AG04450 (cell line): ENCODE data around the gene CSF3R. TPM values are rescaled to one million over a fixed set of nuclear protein-coding genes. Genes with fewer than 3 reads are reported as not detected.

Source experiments
- CTCF ChIA-PET: fragments of 300-600, 350-600 bp; formaldehyde crosslinking; extraction: SDS; loops from one replicate; lab custom pipeline; 2022; ENCODE audit warnings: antibody characterized with exemption, inconsistent platforms; lab: Charles Lee
- POLR2A ChIA-PET: fragments of 350-600 bp; formaldehyde crosslinking; extraction: SDS; loops from one replicate; lab custom pipeline; 2021; ENCODE audit warnings: antibody characterized with exemption, inconsistent platforms; lab: Yijun Ruan, JAX
- DNase-seq: peaks from one replicate; pipeline ENCODE4 v3.0.0-alpha.2; 2011; ENCODE audit warnings: low read depth, low spot score
- H3K27ac ChIP-seq: one replicate; pipeline ENCODE4 v1.5.1; 2012; ENCODE audit warnings: low read depth, low read length, control low read depth
- H3K27me3 ChIP-seq: one replicate; pipeline ENCODE4 v1.6.0; 2012; ENCODE audit warnings: low read length; ENCODE audit not compliant: control insufficient read depth, insufficient read depth
- H3K4me3 ChIP-seq: 2 replicates; pipeline ENCODE4 v1.5.1; 2011; ENCODE audit warnings: mild to moderate bottlenecking, low read depth, low read length, control low read depth
- H3K9me3 ChIP-seq: 2 replicates; pipeline ENCODE4 v1.5.1; 2012; ENCODE audit warnings: low read length; ENCODE audit not compliant: control insufficient read depth, insufficient read depth
- CTCF ChIP-seq: IDR thresholded peaks from 2 replicates; pipeline ENCODE4 v1.5.1; 2011; ENCODE audit warnings: low read depth, low read length, control low read depth, inconsistent platforms
- polyA plus RNA-seq: library from polyadenylated mRNA; depleted of rRNA; stranded (reverse); fragments of >200 nt; gene quantifications from 2 replicates; pipeline ENCODE4 v1.2.3, GENCODE V29; 2011

The CSF3R gene
- polyA plus RNA-seq, 1 experiment: not detected

GRCh38 chr1:36522461-36523229 is 39.9 kb upstream of the CSF3R start:
- ChIA-PET CTCF (interaction anchor here (0.6 kb wide), 1 partner anchor 21 kb away, joined by 3 read pairs; no protein-coding TSS in a partner anchor), POLR2A (no interaction called here)
- no peak overlapping the region for H3K4me3 ChIP-seq
- H3K9me3 ChIP-seq: no peaks in the 10 kb centered on the region
- H3K27me3 ChIP-seq: peaks cover 2% of the 10 kb centered on the region
- TF ChIP-seq CTCF: no peak
- no peak overlapping the region for H3K27ac ChIP-seq
- DNase-seq: no peak

GRCh38 chr1:36522021-36522420 is 39.3 kb upstream of the CSF3R start:
- no peak for DNase-seq
- ChIA-PET CTCF (no interaction called here), POLR2A (no interaction called here)

GRCh38 chr1:36520771-36521420 is 38.2 kb upstream of the CSF3R start:
- Histone ChIP-seq H3K4me3 (no peak overlapping the region), H3K27me3 (peaks cover 2% of the 10 kb centered on the region), H3K27ac (no peak overlapping the region), H3K9me3 (no peaks in the 10 kb centered on the region)
- CTCF ChIA-PET: no interaction called here
- POLR2A ChIA-PET: no interaction called here
- TF ChIP-seq CTCF: no peak
- DNase-seq: no peak

More at GRCh38 chr1:36522021-36522420, 39.3 kb upstream of the CSF3R start:
- Histone ChIP-seq H3K27me3 (no peaks in the 10 kb centered on the region), H3K4me3 (no peak overlapping the region), H3K27ac (no peak overlapping the region), H3K9me3 (no peaks in the 10 kb centered on the region)
- no peak for TF ChIP-seq CTCF

- ChIA-PET POLR2A (no interaction called here), CTCF (no interaction called here)
- H3K27me3 ChIP-seq: peaks cover 2% of the 10 kb centered on the region
- no peak for DNase-seq
- H3K9me3 ChIP-seq: no peaks in the 10 kb centered on the region
- no peak overlapping the region for H3K4me3 ChIP-seq
- TF ChIP-seq CTCF: no peak
- no peak overlapping the region for H3K27ac ChIP-seq
These were observed 37.3 kb upstream of the CSF3R start for GRCh38 chr1:36520056-36520455.
